Measurements from ENCODE around the gene PANX2.
"Not testable (repeated sequence)": the region's sequence is repeated elsewhere in the genome, so short reads cannot be mapped to it uniquely, and the experiment has no call there.

Gene PANX2

GRCh38 chr22:50147258-50148165, 23.0 kb upstream of the PANX2 start:
- DNase-seq, result not testable (repeated sequence)

GRCh38 chr22:50148166-50148500, 22.4 kb upstream of the PANX2 start:
- no peak for DNase-seq

GRCh38 chr22:50148991-50149721, 21.4 kb upstream of the PANX2 start:
- DNase-seq, result peak; percentile 74

GRCh38 chr22:50150161-50151129, 20.1 kb upstream of the PANX2 start:
- DNase-seq, result no peak

- DNase-seq, result no peak
Measured at GRCh38 chr22:50151571-50152537, 18.7 kb upstream of the PANX2 start.

GRCh38 chr22:50153056-50153755, 17.3 kb upstream of the PANX2 start:
- no peak for DNase-seq

GRCh38 chr22:50153756-50154140, 16.8 kb upstream of the PANX2 start:
- no peak for DNase-seq

- DNase-seq, result no peak
Measured at GRCh38 chr22:50157709-50158375, 12.7 kb upstream of the PANX2 start.

- no peak for DNase-seq
Measured at GRCh38 chr22:50160947-50161346, 9.6 kb upstream of the PANX2 start.

- no peak for DNase-seq
Measured at GRCh38 chr22:50161508-50162390, 8.8 kb upstream of the PANX2 start.

GRCh38 chr22:50162391-50162956, 8.1 kb upstream of the PANX2 start:
- no peak for DNase-seq

GRCh38 chr22:50165436-50166123, 5.0 kb upstream of the PANX2 start:
- no peak for DNase-seq

GRCh38 chr22:50167689-50168489, 2.6 kb upstream of the PANX2 start:
- no peak for DNase-seq

GRCh38 chr22:50168490-50169180, 1.9 kb upstream of the PANX2 start:
- not testable (repeated sequence) for DNase-seq

- no peak for DNase-seq
Measured at GRCh38 chr22:50169181-50169759, 1.3 kb upstream of the PANX2 start.

GRCh38 chr22:50169774-50170341, 673 bp upstream of the PANX2 start:
- DNase-seq, result no peak

All from central memory CD4-positive, alpha-beta T cell (primary cell).